H1 (cell line): ENCODE measurements around the gene C19orf67. TPM values are rescaled to one million over a fixed set of nuclear protein-coding genes. Genes with fewer than 3 reads are reported as not detected.

Experiments
- CTCF ChIA-PET: fragments of 300-600 bp; sonication (Branson Sonifier 250); formaldehyde crosslinking; loops from one replicate; lab custom pipeline; 2021; ENCODE audit not compliant: partially characterized antibody; lab: Charles Lee
- POLR2A ChIA-PET: fragments of 300-600 bp; sonication (Branson Sonifier 250); formaldehyde crosslinking; loops from one replicate; lab custom pipeline; 2021; ENCODE audit warnings: inconsistent platforms; ENCODE audit not compliant: partially characterized antibody; lab: Charles Lee
- DNase-seq, 2 experiments: peaks; one replicate each; pipeline versions ENCODE4 v3.0.0 to v3.0.0-alpha.2; 2010 to 2022; ENCODE audit warnings: low spot score in 2 of 2, low read depth in 1 of 2, mixed read lengths in 1 of 2
- FAIRE-seq: peaks from 2 replicates; lab custom pipeline; 2011; peaks lifted over from hg19 to GRCh38; lab: Jason Lieb, UNC
- H2AFZ ChIP-seq: 2 replicates; pipeline ENCODE4 v1.8.1; 2012; ENCODE audit warnings: low read length, inconsistent platforms
- H2AK5ac ChIP-seq: 2 replicates; pipeline ENCODE4 v1.6.1; 2013; ENCODE audit warnings: low read depth, low read length
- H2BK120ac ChIP-seq: replicated peaks from 2 replicates; pipeline ENCODE3; 2013; ENCODE audit warnings: low read depth, low read length, inconsistent platforms
- H2BK12ac ChIP-seq: 2 replicates; pipeline ENCODE4 v1.6.1; 2013; ENCODE audit warnings: low read depth, low read length
- H2BK15ac ChIP-seq: 2 replicates; pipeline ENCODE4 v1.6.1; 2013; ENCODE audit warnings: low read length
- H2BK20ac ChIP-seq: 2 replicates; pipeline ENCODE4 v1.6.1; 2013; ENCODE audit warnings: low read length
- H2BK5ac ChIP-seq: 2 replicates; pipeline ENCODE4 v1.6.1; 2013; ENCODE audit warnings: low read depth, low read length
- H3K14ac ChIP-seq: 2 replicates; pipeline ENCODE4 v1.6.1; 2013; ENCODE audit warnings: inconsistent platforms; ENCODE audit not compliant: insufficient read length
- H3K18ac ChIP-seq: 2 replicates; pipeline ENCODE4 v1.6.1; 2013; ENCODE audit warnings: low read length; ENCODE audit errors: extremely low read depth
- H3K23ac ChIP-seq: 2 replicates; pipeline ENCODE4 v1.6.1; 2013; ENCODE audit warnings: inconsistent platforms; ENCODE audit not compliant: insufficient read length
- H3K23me2 ChIP-seq: 2 replicates; pipeline ENCODE4 v1.6.1; 2013; ENCODE audit warnings: low read depth, low read length
- H3K27ac ChIP-seq: 2 replicates; pipeline ENCODE4 v1.6.1; 2011; ENCODE audit warnings: low read depth, low read length, inconsistent platforms
- H3K27me3 ChIP-seq, 4 experiments: replicated peaks in 1 of 4; 1 replicate in 1 of 4; 2 replicates in 3 of 4; pipeline versions ENCODE4 v1.6.1 to v1.8.1; 2011 to 2013; ENCODE audit warnings: low read length in 3 of 4, mild to moderate bottlenecking in 3 of 4, inconsistent platforms in 2 of 4, mixed read lengths in 2 of 4, moderate library complexity in 1 of 4; ENCODE audit not compliant: control insufficient read depth in 3 of 4, insufficient read depth in 3 of 4; ENCODE audit errors: extremely low read depth in 1 of 4
- H3K36me3 ChIP-seq, 4 experiments: 2 replicates each; pipeline versions ENCODE4 v1.6.1 to v1.8.1; 2011 to 2013; ENCODE audit warnings: mild to moderate bottlenecking in 4 of 4, low read length in 3 of 4, moderate library complexity in 2 of 4, control low read depth in 1 of 4, inconsistent platforms in 1 of 4; ENCODE audit not compliant: insufficient read depth in 4 of 4, control insufficient read depth in 2 of 4
- H3K4ac ChIP-seq: replicated peaks from 2 replicates; pipeline ENCODE3; 2013; ENCODE audit warnings: low read length, low read depth, mixed read lengths, inconsistent platforms; ENCODE audit not compliant: insufficient read length
- H3K4me1 ChIP-seq, 4 experiments: replicated peaks in 1 of 4; 1 replicate in 1 of 4; 2 replicates in 3 of 4; pipeline versions ENCODE4 v1.6.1 to v1.8.1; 2011 to 2013; ENCODE audit warnings: low read length in 3 of 4, inconsistent platforms in 2 of 4, mixed read lengths in 1 of 4; ENCODE audit not compliant: insufficient read depth in 4 of 4, control insufficient read depth in 3 of 4
- H3K4me2 ChIP-seq, 2 experiments: 2 replicates each; pipeline versions ENCODE4 v1.6.1 to v1.8.1; 2011 to 2013; ENCODE audit warnings: low read depth in 2 of 2, low read length in 2 of 2, control low read depth in 1 of 2, inconsistent platforms in 1 of 2, mild to moderate bottlenecking in 1 of 2; ENCODE audit not compliant: insufficient read depth in 1 of 2
- H3K4me3 ChIP-seq, 4 experiments: fragments of 200-600, 300-600 bp in 1 of 4; sonication (generic), shearing (Covaris generic), sonication (Bioruptor Twin) in 1 of 4; 2 replicates each; pipeline versions ENCODE4 v1.5.1 to v1.8.1; 2011 to 2016; ENCODE audit warnings: low read length in 4 of 4, low read depth in 3 of 4, control low read depth in 2 of 4, inconsistent platforms in 2 of 4, mild to moderate bottlenecking in 2 of 4, mixed read lengths in 1 of 4, moderate library complexity in 1 of 4; ENCODE audit not compliant: insufficient read depth in 2 of 4; ENCODE audit errors: extremely low read depth in 1 of 4
- H3K56ac ChIP-seq: replicated peaks from 2 replicates; pipeline ENCODE3; 2013; ENCODE audit warnings: low read depth, mild to moderate bottlenecking, mixed read lengths, low read length, inconsistent platforms; ENCODE audit not compliant: insufficient read length
- H3K79me1 ChIP-seq: 2 replicates; pipeline ENCODE4 v1.6.1; 2013; ENCODE audit warnings: low read depth, low read length, control low read depth
- H3K79me2 ChIP-seq, 2 experiments: 2 replicates each; pipeline versions ENCODE4 v1.6.1 to v1.8.1; 2012 to 2013; ENCODE audit warnings: low read length in 2 of 2, mild to moderate bottlenecking in 2 of 2, inconsistent platforms in 1 of 2; ENCODE audit not compliant: insufficient read depth in 2 of 2, control insufficient read depth in 1 of 2
- H3K9ac ChIP-seq, 4 experiments: replicated peaks in 1 of 4; 1 replicate in 1 of 4; 2 replicates in 3 of 4; pipeline versions ENCODE4 v1.6.1 to v1.8.1; 2011 to 2013; ENCODE audit warnings: low read depth in 3 of 4, low read length in 3 of 4, control low read depth in 2 of 4, mild to moderate bottlenecking in 2 of 4, moderate library complexity in 2 of 4, inconsistent platforms in 1 of 4; ENCODE audit errors: extremely low read depth in 1 of 4
- H3K9me3 ChIP-seq, 2 experiments: 2 replicates each; pipeline versions ENCODE4 v1.6.1 to v1.8.1; 2012 to 2013; ENCODE audit warnings: mild to moderate bottlenecking in 2 of 2, moderate library complexity in 2 of 2, control low read depth in 1 of 2, inconsistent platforms in 1 of 2, low read depth in 1 of 2, low read length in 1 of 2, mixed read lengths in 1 of 2; ENCODE audit not compliant: insufficient read depth in 2 of 2
- H4K20me1 ChIP-seq, 2 experiments: replicated peaks in 1 of 2; 2 replicates each; pipeline versions ENCODE3 to v1.8.1; 2011 to 2013; ENCODE audit warnings: inconsistent platforms in 2 of 2, low read length in 2 of 2, mild to moderate bottlenecking in 1 of 2; ENCODE audit not compliant: insufficient read depth in 2 of 2, control insufficient read depth in 1 of 2
- H4K5ac ChIP-seq: 2 replicates; pipeline ENCODE4 v1.6.1; 2013; ENCODE audit warnings: low read length, low read depth, mixed read lengths, inconsistent platforms; ENCODE audit not compliant: insufficient read length
- H4K8ac ChIP-seq: 2 replicates; pipeline ENCODE4 v1.8.0; 2013; ENCODE audit warnings: mild to moderate bottlenecking, moderate library complexity, low read length, inconsistent platforms; ENCODE audit not compliant: insufficient read depth; ENCODE audit errors: extremely low read depth
- H4K91ac ChIP-seq: replicated peaks from 2 replicates; pipeline ENCODE3; 2013; ENCODE audit warnings: low read length, mixed read lengths, inconsistent platforms; ENCODE audit not compliant: insufficient read length
- CEBPB ChIP-seq: IDR thresholded peaks from 2 replicates; pipeline ENCODE4 v1.6.1; 2012; ENCODE audit warnings: low read depth, low read length
- KDM1A ChIP-seq: fragments of 200-600, 300-600 bp; sonication (generic); IDR thresholded peaks from 2 replicates; pipeline ENCODE4 v1.7.1; 2016; ENCODE audit warnings: mild to moderate bottlenecking, low read length, borderline replicate concordance
- WGBS, 2 experiments: shearing (Covaris generic) in 1 of 2; methylation state at CpG; one replicate each; pipeline versions ENCODE4 v1.1.6 to v1.1.7; 2013 to 2015; ENCODE audit warnings: low lambda C conversion rate in 2 of 2, mixed read lengths in 2 of 2, inconsistent platforms in 1 of 2, low coverage in 1 of 2, missing lambda C conversion rate in 1 of 2; ENCODE audit not compliant: insufficient replicate concordance in 2 of 2, insufficient coverage in 1 of 2, insufficient read length in 1 of 2; ENCODE audit errors: extremely low coverage in 1 of 2, missing lambda C conversion rate in 1 of 2; 5-methylcytosine and 5-hydroxymethylcytosine counted together
- polyA plus RNA-seq, 7 experiments: library from polyadenylated mRNA; depleted of rRNA in 3 of 7; stranded (reverse) in 5 of 7; unstranded in 2 of 7; fragments of >200 nt in 5 of 7; fragments of 200-250 nt in 2 of 7; gene quantifications; 1 replicate in 5 of 7; 2 replicates in 1 of 7; 4 replicates in 1 of 7; pipeline versions ENCODE4 v1.2.1 to v1.2.3, GENCODE V29; 2011 to 2013; ENCODE audit warnings: missing spikeins in 2 of 7, mixed read lengths in 2 of 7
- total RNA-seq: library from RNA; stranded (reverse); fragmentation: NEBNext Ultra II Directional; extraction: Animal tissue kit (Norgen Biotek cat#: 25700); gene quantifications from 2 replicates; pipeline ENCODE4 v1.2.1, GENCODE V29; 2021

The C19orf67 gene
- total and polyA plus RNA-seq, 2 of the 8 experiments (the other 6 are each of a cell fraction or from before 2014, with no cell fraction given) = 0.12 TPM; not detected in 1

GRCh38 chr19:14039181-14039580, 46.4 kb downstream of the C19orf67 start:
- Histone ChIP-seq H2AFZ (no peak overlapping the region), H4K20me1 (no peaks in the 10 kb centered on the region), H3K79me1 (no peaks in the 10 kb centered on the region), H3K23me2 (no peaks in the 10 kb centered on the region), H2AK5ac (0 out of 2 replicates have a peak overlapping the region, but pooled peaks have one; percentile 53), H3K27me3 (no peaks in the 10 kb centered on the region), H2BK5ac (no peak overlapping the region), H2BK12ac (no peak overlapping the region), H2BK120ac (no peak overlapping the region), H4K91ac (no peak overlapping the region), H3K4me1 (no peaks in the 10 kb centered on the region), H3K23ac (no peak overlapping the region), H3K36me3 (no peaks in the 10 kb centered on the region), H3K4ac (no peak overlapping the region), H3K18ac (no peak overlapping the region), H4K8ac (no peak overlapping the region), H3K14ac (no peak overlapping the region), H3K4me2 (no peak overlapping the region), H3K79me2 (no peaks in the 10 kb centered on the region), H3K27ac (no peak overlapping the region), H3K9me3 (no peaks in the 10 kb centered on the region), H3K4me3 (no peak overlapping the region), H3K9ac (no peak overlapping the region), H2BK15ac (no peak overlapping the region), H4K5ac (no peak overlapping the region), H2BK20ac (no peak overlapping the region), H3K56ac (no peak overlapping the region)
- POLR2A ChIA-PET = interaction anchor here (0.7 kb wide), 1 partner anchor 87 kb away, joined by 3 read pairs; the partner anchor contains the start of gene DCAF15
- peak; percentile 43; the same call in 1 of the 2 replicates for TF ChIP-seq KDM1A
- TF ChIP-seq CEBPB = no peak
- 84% methylated on average over 7 of the region's 7 CpGs; no CpG with 5 or more reads in 1 of the 2 experiments for WGBS, 2 experiments
- FAIRE-seq (no peak), DNase-seq (no peak)
- CTCF ChIA-PET = interaction anchor here (0.8 to 5.0 kb wide), 6 partner anchors 7 to 86 kb away, joined by 3 to 39 read pairs (median 10); partner anchors contain the start of gene IL27RA
